LoVo (cell line): Measurements from ENCODE around the gene THUMPD2.
"Not testable (repeated sequence)": the region's sequence is repeated elsewhere in the genome, so short reads cannot be mapped to it uniquely, and the experiment has no call there.

Experiments used
- DNase-seq: peaks from one replicate; pipeline ENCODE4 v3.0.0-alpha.2; 2016; ENCODE audit warnings: low spot score

THUMPD2 gene

DNA sequence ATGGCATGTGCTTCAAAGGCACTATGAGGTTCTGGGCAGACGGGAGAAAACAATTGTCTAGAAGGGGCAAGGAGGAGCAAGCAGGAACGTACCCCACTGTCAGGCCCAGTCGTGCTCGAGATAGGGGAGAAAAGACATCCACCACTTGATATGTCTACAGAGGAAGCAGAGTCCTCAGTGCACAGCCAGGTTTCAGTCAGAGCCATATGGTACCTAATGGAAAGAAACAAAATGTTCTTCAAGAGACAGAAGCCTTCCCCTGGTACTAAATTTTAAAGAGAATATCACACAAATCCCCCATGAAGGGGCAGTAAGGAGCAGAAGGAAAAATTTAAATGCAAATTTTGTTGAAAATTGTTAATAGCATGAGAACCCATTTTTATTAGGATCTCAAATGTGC, 21.9 kb downstream of the THUMPD2 start:
- DNase-seq = no peak

DNA sequence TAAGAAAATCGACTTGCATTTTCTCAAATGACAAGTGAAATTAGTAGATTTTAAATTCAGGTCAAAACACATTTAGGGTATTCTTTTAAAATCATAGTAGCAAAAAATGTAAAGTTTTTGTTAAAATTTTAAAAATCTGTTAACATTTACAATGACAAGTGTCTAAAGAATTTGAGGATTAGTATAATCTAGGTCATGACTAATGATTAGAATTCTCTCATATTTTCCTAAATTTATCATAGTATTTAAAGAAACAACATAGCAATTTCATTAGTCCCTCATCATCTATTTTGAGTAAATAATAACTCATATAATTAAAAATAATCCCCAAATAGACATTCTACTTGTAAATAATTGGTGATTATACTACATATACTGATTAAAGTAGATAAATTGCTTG, 23.6 kb downstream of the THUMPD2 start:
- no peak for DNase-seq

DNA sequence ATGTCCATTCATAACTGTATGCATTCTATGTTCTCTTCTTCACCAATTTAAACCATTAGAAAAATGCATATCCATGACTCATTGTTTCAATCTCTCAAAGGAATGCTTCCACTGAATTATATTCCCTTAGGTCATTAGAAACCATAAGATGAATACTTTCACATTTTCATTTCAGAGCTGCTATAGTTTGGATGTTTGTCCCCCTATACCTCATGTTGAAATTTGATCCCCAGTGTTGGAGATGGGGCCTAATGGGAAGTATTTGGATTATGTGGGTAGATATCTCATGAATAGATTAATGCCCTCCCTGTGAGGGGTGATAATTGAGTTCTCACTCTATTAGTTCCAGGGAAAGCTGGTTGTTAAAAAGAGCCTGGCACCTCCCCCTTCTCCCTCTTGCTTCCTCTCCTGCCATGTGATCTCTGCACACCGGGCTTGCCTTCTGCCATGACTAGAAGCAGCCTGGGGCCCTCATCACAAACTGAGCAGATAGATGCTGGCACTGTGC, 35.7 kb downstream of the THUMPD2 start:
- DNase-seq = no peak

DNA sequence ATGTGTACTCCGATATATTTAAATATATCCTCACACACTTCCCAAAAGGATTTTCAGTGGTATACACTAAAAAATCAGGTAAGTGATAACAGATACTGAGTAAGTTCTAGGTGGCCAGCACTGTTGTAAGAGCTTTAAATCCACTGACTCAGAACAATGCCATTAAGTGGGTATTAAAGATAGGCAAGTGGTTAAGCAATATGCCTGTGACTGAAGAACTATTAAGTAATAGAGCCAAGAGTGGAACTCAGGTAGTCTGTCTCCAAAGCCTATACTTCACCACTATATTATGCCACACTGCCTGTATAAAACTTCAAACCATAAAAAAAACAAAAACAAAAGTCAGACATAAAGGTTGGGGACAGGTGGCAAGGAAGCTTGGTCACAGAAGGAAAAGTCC, 37.2 kb downstream of the THUMPD2 start:
- DNase-seq = no peak

DNA sequence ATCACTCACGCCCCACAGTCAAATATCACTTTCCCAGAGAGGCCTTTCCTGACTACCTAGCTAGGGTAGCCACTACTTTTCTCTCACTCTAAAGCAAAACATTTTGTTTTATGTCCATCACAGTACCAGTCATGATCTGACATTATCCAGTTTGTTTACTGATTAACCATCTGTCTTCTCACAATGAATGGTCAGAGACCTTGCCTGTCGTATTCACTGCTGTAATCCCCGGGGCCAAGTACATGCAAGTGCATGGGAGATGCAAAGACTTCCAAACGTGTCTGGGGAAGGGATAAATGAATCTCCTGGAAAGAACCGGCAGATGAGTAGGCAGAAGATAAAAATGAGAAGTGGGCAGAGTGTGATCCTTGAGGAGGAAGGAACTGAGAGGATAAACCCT, 39.7 kb downstream of the THUMPD2 start:
- DNase-seq = no peak

DNA sequence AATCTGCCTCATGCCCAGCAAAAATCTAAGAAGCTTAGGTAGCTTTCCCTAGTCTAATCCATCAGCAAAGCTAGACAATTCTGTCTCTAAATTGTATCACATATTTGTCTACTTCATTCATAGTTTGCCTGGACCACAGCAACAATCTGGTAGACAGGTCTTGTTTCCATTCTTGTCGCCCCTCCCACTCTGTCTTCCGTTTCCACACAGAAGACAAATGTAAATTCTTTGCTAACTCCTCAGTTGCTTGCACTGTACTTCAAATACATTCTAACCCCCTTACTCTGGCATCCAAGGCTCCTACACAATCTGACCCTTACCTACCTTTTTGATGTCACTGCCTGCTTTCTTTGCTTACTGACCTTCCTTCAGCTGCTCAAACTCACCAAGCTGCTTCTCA, 40.1 kb downstream of the THUMPD2 start:
- no peak for DNase-seq

DNA sequence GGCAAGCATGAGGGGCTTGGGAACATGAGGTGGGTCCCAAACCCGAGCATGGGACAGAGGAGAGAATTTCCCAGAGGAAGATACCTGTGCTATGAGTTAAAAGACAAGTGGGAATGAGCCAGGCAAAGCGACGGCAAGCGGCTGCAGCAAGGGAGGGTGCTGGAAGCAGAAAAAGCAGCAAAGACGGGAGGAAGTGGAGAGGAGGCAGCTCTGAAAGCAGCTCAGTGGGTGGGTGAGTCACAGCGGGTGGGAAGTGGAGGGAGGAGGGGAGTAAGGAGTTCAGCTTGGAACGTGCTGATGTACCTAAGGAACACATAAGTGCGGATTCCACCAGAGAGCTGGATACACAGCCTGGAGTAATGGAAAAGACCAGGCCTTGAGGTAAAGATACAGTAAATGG, 41.4 kb downstream of the THUMPD2 start:
- no peak for DNase-seq

DNA sequence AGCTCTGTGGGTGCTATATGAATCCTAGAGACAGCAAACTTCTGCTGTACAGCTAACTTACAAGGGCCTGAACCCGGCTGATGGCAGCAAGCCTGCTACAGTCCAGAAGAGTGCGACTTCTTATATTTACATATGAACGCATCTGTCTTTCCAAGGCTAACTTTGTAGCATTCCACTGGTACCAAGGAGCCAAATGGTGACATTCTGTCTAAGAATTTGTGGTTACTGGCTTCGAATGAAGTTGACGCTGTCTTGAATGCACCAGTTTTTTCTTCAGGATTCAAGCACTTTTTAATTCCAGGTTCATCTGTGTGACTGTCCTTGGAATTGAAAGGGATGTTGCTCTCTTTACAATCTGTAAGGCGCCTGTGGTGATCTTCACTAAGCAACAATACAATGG, 42.4 kb downstream of the THUMPD2 start:
- no peak for DNase-seq

DNA sequence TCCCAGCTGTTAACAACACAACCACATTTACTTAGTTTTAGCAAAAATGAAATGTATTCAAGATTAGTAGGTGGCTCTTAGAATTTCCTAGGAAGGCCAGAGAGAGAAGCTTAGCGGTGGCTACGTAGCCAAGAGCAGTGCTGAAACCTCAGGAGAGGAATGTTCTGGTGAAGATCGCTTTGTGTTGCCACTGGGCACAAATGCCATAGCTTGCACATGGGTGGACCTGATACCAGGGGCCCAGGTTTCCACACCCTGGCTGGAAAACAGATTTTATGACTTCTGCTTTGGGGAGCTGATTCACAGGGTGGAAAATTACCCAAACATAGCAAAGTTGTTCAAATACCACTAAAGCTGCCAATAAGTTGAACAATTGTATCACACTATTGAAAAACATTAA, 43.4 kb downstream of the THUMPD2 start:
- no peak for DNase-seq

DNA sequence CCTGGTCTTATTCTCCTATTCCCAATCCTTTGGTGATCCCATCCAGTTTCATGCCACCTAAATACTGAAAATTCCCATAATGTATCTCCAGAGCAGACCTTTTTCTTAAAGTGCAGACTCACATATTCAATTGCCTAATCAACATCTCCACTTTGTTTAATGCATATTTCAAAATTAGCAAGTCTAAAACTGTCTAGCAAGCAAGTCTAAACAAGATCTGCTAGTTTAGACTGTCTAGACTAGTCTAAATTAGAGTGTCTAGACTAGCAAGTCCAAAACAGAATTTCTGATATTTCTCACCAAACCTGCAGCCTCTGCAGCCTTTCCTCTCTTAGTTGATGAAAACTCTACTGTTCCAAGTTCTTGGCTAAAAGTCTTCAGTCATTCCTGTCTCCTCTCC, 44.6 kb downstream of the THUMPD2 start:
- no peak for DNase-seq

DNA sequence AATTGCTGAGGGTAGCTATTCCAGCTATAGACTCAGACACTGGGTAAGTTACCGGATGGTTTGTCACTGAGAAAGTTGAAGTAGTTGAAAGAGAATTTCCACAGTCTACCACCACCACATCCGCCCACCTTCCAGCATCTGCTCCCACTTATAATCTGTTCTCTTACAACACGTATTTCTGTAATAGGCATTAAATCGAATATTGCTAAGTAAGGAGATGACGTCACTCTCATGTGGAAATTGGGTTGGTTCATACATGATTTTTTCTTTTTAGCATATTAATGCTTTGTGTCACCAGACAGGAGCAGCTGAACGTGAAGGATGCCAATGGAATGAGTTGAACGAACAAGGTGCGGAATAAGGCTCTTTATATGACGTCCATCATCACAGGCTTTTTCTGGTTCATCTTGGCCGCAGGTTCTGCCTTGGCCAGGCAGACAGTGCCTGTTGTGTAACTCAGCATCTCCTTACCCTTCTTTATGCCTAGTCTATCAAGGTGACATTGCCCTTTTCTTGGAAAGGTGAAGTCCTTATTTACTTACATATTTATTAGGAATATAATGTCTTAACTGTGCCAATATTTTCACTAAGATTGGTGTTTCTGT, 45.9 kb downstream of the THUMPD2 start:
- no peak for DNase-seq

DNA sequence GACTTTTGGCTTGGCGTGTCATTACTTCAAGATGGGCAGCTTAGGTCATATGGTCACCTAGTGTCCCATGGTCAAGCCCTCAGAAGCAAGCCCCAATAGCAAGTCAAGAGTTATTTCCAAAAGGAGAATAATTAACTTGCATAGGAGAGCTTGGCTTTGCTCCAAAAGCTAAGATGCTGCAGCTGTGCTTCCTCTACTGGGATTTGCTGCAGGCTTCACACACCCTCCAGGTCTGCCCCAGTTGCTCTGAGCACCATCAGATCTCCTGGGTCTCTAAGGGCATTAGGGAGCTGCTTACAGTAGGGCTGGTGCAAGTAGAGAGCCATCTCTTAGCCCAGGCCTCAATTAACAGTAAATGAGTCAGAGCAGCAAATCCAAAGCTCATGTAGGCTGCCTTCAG, 46.6 kb downstream of the THUMPD2 start:
- DNase-seq = no peak

DNA sequence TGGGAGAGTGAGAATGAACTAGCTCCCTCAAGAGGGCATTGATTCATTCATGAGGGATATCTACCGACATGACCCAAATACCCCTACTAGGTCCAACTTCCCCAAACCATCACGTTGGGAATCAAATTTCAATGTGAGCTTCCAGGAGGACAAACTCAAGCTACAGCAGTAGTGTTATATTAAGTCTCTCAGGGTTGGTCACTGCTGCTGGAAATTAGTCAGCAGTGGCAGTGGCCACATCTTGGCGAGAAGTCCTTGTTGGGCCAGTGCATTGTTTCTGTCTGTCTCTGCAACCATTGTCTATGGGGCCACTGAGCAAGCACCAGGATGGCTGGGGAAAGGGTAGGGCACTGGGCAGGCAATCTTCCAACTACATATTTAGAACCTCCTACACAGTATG, 47.5 kb downstream of the THUMPD2 start:
- DNase-seq = no peak

DNA sequence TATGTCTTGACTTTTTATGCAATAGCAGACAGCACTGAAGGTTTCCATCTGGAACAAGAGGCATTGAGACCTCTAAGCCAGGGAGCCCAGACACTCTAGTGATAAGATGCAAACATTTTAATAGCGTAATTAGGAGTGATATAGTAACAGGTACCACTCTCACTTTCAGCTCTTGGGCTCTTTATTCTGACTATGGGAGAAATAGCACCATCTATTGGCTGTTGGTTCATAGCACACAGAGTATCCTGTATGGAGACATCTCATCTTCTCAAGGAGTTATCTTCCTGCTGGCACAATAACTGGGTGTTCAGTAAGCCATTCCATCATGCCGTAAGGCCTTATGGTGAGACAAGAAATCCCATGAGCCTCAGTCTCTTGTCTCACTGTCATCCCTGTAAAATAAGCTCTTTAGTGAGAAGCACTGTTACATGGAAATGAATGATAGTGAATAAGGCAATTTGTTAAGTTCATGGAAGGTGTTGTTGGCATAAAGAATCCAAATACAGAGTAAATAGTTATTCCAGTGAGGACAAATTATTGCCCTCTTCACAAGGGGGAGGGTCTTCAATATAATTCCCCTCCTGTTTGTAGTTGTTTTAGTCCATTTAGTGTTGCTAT, 48.3 kb downstream of the THUMPD2 start:
- DNase-seq = no peak

DNA sequence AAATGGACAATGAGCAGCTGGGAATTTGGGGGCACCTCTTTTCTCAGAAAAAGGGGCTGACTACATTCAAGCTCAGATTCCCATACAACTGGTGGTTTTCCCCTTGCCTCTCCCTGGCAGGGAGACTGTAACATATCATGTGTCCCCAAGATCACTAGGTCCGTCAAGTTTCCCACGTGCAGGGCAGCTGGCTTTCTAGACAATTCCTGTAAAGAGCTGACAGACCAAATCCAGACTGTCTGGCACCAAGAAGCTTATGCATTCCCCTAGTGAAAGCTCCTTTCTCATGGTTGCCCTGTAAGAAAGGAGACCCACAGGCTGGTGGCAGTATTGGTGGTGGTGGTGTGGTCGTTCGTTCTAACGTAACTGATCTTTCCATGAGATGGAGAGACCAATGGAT, 48.8 kb downstream of the THUMPD2 start:
- no peak for DNase-seq

DNA sequence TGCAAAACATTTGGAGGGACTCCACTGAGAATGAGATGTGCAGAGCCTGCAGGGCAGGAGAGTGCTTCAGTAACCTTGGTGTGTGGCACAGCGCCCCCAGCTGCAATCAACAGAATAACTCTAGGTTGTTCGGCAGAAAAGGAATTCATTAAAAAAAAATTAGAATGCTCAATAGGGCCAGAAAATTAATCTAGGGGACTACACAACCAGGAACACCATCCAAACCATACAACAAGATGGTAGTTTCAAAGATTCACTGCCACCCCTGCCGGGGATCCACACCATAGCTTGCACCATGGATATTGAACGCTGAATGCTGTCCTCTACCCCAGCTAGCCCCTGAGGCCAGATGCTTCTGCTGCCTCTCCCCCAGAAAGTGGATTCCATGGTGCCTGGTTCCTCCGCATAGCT, 50.1 kb downstream of the THUMPD2 start:
- peak; percentile 31 for DNase-seq

DNA sequence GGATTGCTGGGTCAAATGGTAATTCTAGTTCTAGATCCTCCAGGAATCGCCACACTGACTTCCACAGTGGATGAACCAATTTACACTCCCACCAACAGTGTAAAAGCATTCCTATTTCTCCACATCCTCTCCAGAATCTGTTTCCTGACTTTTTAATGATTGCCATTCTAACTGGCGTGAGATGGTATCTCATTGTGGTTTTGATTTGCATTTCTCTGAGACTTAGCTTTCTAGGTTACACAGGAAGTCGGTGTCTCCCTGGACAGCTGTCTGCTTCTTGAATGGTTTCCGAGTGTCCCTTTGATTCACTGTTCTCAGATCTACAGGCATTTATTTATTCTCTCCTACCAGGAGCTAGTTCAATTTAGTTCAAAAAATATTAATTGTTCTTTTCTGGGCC, 51.0 kb downstream of the THUMPD2 start:
- DNase-seq = not testable (repeated sequence)

DNA sequence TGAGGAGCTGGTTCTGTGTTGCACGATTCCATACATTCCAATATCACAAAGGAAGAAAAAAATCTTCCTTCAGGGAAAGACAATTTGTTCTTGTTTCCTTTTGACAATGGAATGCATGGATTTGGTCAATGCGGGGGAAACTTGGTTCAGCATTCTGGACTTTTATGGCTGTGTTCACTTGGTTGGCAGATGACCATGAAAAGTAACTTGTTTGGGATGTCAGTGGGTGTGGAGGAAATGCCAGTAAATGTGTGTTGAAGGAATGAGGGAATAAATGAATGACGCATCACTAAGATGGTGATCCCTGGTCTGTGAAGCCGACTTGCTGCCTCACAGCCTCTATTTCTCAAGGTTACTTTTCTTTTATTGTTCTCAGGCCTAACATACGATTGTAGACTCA, 53.7 kb downstream of the THUMPD2 start:
- DNase-seq = no peak

DNA sequence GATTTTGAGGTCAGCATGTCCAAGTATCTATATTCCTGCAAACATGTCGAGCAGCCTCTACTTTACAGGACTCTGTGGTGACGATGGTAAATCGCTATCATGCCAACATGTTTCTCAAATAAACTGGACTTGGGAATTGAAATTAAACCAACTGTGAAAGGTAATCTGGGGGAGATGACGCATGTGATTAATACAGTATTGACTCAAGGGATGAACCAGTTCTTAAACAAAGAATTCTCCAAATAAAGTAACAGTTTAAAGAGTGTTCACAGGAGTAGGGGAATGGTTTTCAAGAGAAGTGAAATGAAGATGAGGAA, 54.3 kb downstream of the THUMPD2 start:
- no peak for DNase-seq

DNA sequence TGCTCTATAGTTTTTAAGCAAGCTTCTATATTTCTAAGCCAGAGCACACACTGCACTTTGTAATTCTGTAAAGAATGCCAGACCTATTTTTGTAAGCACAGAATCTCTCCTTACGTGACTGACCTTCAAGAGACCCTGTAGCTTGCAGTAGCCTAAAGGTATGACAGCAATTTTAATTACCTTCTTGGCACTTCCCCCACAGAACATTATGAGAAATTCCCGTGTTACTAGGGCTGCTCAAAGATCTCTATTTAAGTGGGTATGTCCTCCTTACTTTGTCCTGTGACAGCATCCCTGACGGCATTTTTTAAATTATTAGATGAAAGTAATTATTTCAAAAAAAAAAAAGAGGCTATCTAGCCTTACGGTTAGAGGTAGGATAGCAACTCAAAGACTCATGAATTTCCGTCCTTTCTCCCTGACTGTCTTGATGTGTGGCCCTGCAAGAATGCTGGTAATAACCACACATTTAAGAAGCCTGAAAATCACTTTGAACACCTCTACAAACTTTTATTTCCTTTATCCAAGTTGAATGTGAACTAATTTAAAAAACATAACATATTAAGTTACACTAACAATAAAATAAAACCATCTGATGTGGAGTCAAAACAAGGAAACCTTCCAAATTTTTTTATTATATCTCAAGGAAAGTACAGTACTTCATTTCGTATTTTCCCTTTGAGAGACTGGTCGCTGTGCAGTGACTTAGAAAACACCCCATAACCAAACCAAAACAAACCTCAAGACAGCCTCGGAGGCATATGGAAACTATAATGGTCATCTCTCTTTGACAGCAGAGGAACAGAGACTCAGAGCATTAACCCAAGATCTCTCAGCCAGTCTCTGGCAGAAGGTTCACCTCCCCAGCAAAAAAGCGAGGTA, 54.9 kb downstream of the THUMPD2 start:
- DNase-seq = peak; percentile 23

DNA sequence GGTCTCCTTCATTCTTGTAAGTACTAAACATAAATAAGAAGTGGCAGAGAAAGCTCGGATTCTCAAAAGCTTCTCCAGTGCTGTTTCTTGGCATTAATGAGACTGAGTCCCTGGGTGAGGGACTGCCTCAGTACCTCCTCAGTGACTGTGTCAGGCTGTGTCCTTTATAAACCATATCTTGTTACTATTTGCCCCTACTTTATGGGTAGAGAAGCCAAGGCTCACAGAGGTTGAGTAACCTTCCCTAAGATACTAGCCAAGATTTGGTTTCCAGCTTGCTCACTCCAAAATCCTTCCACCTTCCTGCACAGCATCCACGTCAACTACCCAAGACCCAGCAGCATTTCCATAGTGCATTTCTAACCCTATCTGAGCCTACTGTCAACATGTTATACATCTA, 55.6 kb downstream of the THUMPD2 start:
- no peak for DNase-seq

DNA sequence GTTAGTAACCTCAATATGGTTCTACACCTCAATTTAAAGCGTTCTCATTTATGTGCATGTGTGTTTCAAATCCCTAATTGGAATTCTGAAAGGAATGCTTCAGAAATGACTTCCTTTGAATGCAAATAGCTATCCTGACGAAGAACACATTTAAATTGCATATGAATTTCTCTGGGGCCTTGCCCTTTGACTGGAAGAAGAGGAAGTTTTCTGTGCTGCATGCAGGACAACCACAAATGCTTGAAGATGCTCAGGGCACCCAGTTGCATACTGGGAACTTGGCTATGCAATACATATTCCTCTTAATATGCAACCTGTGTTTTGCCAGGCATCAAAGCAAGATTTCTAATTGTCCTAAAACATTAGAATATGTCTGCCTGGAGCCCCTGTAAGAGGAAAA, 58.1 kb downstream of the THUMPD2 start:
- DNase-seq = no peak

DNA sequence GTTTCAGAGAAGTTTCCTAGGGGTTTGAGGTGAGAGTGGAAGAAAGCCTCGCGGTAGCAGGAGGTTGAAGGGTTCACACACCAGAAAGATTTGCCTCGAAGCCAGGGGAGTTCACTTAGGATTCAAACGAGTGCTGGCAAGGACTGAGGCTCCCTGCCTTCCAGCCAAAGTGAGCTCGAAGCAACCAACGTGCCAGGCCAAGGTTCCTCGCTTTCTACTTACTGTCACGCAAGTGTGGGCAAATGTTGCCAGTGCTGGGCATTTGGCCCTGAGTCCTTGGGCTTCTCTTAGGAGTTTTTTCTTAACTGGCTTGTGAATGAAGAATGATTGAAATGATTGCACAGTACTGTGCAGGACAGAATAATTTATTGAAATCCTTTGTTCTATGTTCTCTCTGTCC, 59.7 kb downstream of the THUMPD2 start:
- no peak for DNase-seq
